ENCODE results near the gene AKT1S1.

- TF ChIP-seq CTCF (IDR thresholded peaks at IDR 0.05): no peak
- TF ChIP-seq POLR2A (IDR thresholded peaks at IDR 0.05): no peak
- no peak for TF ChIP-seq EP300 (IDR thresholded peaks at IDR 0.05)
Observed at GRCh38 chr19:49913720-49914119, 36.6 kb upstream of the AKT1S1 start.
